Gastrocnemius medialis (tissue), 4 donors: ENCODE data around the gene ELAPOR1. TPM values are rescaled to one million over a fixed set of nuclear protein-coding genes. Genes with fewer than 3 reads are reported as not detected.

ENCODE experiments used
- ATAC-seq, 2 donors: fragments of 150-250 bp; one replicate each; pipeline ENCODE4 v1.9.1; 2016
- DNase-seq, 2 donors: peaks; one replicate each; pipeline ENCODE4 v3.0.0-alpha.2; 2019
- H3K27ac ChIP-seq, 4 donors: fragments of 200-600 bp; sonication (generic); 1 replicate in 1 of 4; 2 replicates in 3 of 4; pipeline ENCODE4 v1.5.1; 2016 to 2018; ENCODE audit warnings: mild to moderate bottlenecking in 2 of 4, moderate library complexity in 1 of 4
- H3K27me3 ChIP-seq, 3 donors: fragments of 200-600 bp; sonication (generic) in 2 of 3; 1 replicate in 1 of 3; 2 replicates in 2 of 3; pipeline versions ENCODE4 v1.5.1 to v1.6.0; 2016 to 2019; ENCODE audit warnings: mild to moderate bottlenecking in 1 of 3, moderate library complexity in 1 of 3
- H3K36me3 ChIP-seq, 2 donors: fragments of 200-600 bp; sonication (generic) in 1 of 2; one replicate each; pipeline ENCODE4 v1.5.1; 2017 to 2018
- H3K4me1 ChIP-seq, 2 donors: fragments of 200-600 bp; sonication (generic) in 1 of 2; one replicate each; pipeline ENCODE4 v1.5.1; 2016 to 2017; ENCODE audit warnings: mild to moderate bottlenecking in 2 of 2
- H3K4me3 ChIP-seq, 4 donors: fragments of 200-600 bp; sonication (generic) in 3 of 4; 1 replicate in 1 of 4; 2 replicates in 3 of 4; pipeline ENCODE4 v1.5.1; 2016 to 2019; ENCODE audit warnings: mild to moderate bottlenecking in 2 of 4
- H3K9me3 ChIP-seq, 3 donors: fragments of 200-600 bp; sonication (generic) in 2 of 3; 1 replicate in 1 of 3; 2 replicates in 2 of 3; pipeline ENCODE4 v1.5.1; 2016 to 2019
- CTCF ChIP-seq, 5 experiments: fragments of 450-650 bp in 3 of 5; fragments of 200-600 bp in 2 of 5; sonication (generic) in 2 of 5; IDR thresholded peaks in 4 of 5; conservative IDR thresholded peaks in 1 of 5; 1 replicate in 4 of 5; 2 replicates in 1 of 5; pipeline ENCODE4 v1.5.1; 2016 to 2019; ENCODE audit warnings: antibody characterized with exemption in 5 of 5, mild to moderate bottlenecking in 3 of 5, moderate library complexity in 3 of 5
- POLR2A ChIP-seq, 2 donors: fragments of 450-650 bp; IDR thresholded peaks; one replicate each; pipeline ENCODE4 v1.6.1; 2017; ENCODE audit warnings: antibody characterized with exemption in 2 of 2, mild to moderate bottlenecking in 2 of 2, moderate library complexity in 2 of 2
- in situ Hi-C, 4 donors: fragments of 200-750 bp; cut with MboI; loops; one replicate each; pipeline versions ENCODE4 v1.15.0 to v1.8.0; 2017; ENCODE audit warnings: low sequenced_read_pairs in 4 of 4
- intact Hi-C: fragments of 100-400 bp; cut with DNase I; formaldehyde crosslinking; loops from one replicate; pipeline ENCODE4 v1.15.1; 2023; ENCODE audit warnings: low total_unique reads
- total RNA-seq, 4 donors: library from RNA; depleted of rRNA; stranded (reverse); fragments of >200 nt; gene quantifications; one replicate each; pipeline versions ENCODE4 v1.1.0 to v1.2.3, GENCODE V29; 2016

ELAPOR1 gene
- total RNA-seq, 4 donors from 2014 or later = 0.17 TPM; not detected in 3

GRCh38 chr1:109111386-109112055, 2.4 kb upstream of the ELAPOR1 start:
- H3K9me3 ChIP-seq = no peaks in the 10 kb centered on the region
- TF ChIP-seq POLR2A (IDR thresholded peaks at IDR 0.05) (no peak), CTCF (IDR thresholded peaks at IDR 0.05 in 4 of 5, conservative IDR thresholded peaks at IDR 0.05 in 1 of 5) (no peak)
- H3K27me3 ChIP-seq = peaks cover 15 to 34% (median 32%) of the 10 kb centered on the region in 3 donors
- H3K4me3 ChIP-seq = no peak overlapping the region
- H3K4me1 ChIP-seq = peaks cover 12 to 20% of the 10 kb centered on the region in 2 donors
- no peaks in the 10 kb centered on the region for H3K36me3 ChIP-seq
- DNase-seq = no peak
- intact Hi-C loops = loop anchor here (5.0 kb wide), 3 partner anchors 69 to 149 kb away; partner anchors contain the start of genes CLCC1 and WDR47
- in situ Hi-C loops = loop anchor here in 1 of 4 donors (10.0 kb wide), 2 partner anchors 83 to 147 kb away; partner anchors contain the start of gene CLCC1
- no peak overlapping the region for H3K27ac ChIP-seq
- no peak for ATAC-seq

- peak; percentile 42 to 50 for ATAC-seq
- H3K27me3 ChIP-seq = peaks cover 20 to 35% (median 34%) of the 10 kb centered on the region in 3 donors
Observed at GRCh38 chr1:109112056-109112651, 1.8 kb upstream of the ELAPOR1 start.

GRCh38 chr1:109112652-109113285, 1.1 kb upstream of the ELAPOR1 start:
- in situ Hi-C loops = loop anchor here in 1 of 4 donors (10.0 kb wide), 2 partner anchors 82 to 148 kb away; partner anchors contain the start of gene CLCC1
- peak; percentile 80 to 97 (median 94) for TF ChIP-seq CTCF (IDR thresholded peaks at IDR 0.05 in 4 of 5, conservative IDR thresholded peaks at IDR 0.05 in 1 of 5)
- TF ChIP-seq POLR2A (IDR thresholded peaks at IDR 0.05) = no peak
- ATAC-seq (peak; percentile 90 to 95), DNase-seq (peak; percentile 72 to 85)
- peaks cover 22 to 35% (median 34%) of the 10 kb centered on the region in 3 donors for H3K27me3 ChIP-seq
- no peak overlapping the region for H3K27ac ChIP-seq
- H3K36me3 ChIP-seq = no peaks in the 10 kb centered on the region
- H3K4me3 ChIP-seq = peak overlapping the region; percentile 36 to 53 (median 42)
- H3K4me1 ChIP-seq = peaks cover 12 to 20% of the 10 kb centered on the region in 2 donors
- intact Hi-C loops = loop anchor here (5.0 kb wide), 3 partner anchors 70 to 150 kb away; partner anchors contain the start of genes CLCC1 and WDR47
- H3K9me3 ChIP-seq = no peaks in the 10 kb centered on the region

More at GRCh38 chr1:109112056-109112651, 1.8 kb upstream of the ELAPOR1 start:
- Histone ChIP-seq H3K4me3 (peak overlapping the region; percentile 36 to 53 (median 42)), H3K27ac (no peak overlapping the region), H3K4me1 (peaks cover 12 to 20% of the 10 kb centered on the region in 2 donors), H3K9me3 (no peaks in the 10 kb centered on the region), H3K36me3 (no peaks in the 10 kb centered on the region)
- in situ Hi-C loops = loop anchor here in 1 of 4 donors (10.0 kb wide), 2 partner anchors 83 to 147 kb away; partner anchors contain the start of gene CLCC1
- intact Hi-C loops = loop anchor here (5.0 kb wide), 3 partner anchors 70 to 150 kb away; partner anchors contain the start of genes CLCC1 and WDR47
- DNase-seq = no peak
- no peak for TF ChIP-seq POLR2A (IDR thresholded peaks at IDR 0.05)

- Histone ChIP-seq H3K36me3 (no peaks in the 10 kb centered on the region), H3K27ac (no peak overlapping the region), H3K4me1 (peaks cover 12 to 20% of the 10 kb centered on the region in 2 donors), H3K4me3 (peak overlapping the region in 2 of 4 donors; percentile 36 to 53), H3K27me3 (peaks cover 25 to 35% (median 34%) of the 10 kb centered on the region in 3 donors), H3K9me3 (no peaks in the 10 kb centered on the region)
- intact Hi-C loops = loop anchor here (5.0 kb wide), 3 partner anchors 72 to 152 kb away; partner anchors contain the start of genes CLCC1 and WDR47
- no peak for ATAC-seq
- DNase-seq = no peak
- in situ Hi-C loops = loop anchor here in 1 of 4 donors (10.0 kb wide), 2 partner anchors 80 to 150 kb away; partner anchors contain the start of gene CLCC1
- no peak for TF ChIP-seq POLR2A (IDR thresholded peaks at IDR 0.05)
- TF ChIP-seq CTCF (IDR thresholded peaks at IDR 0.05 in 4 of 5, conservative IDR thresholded peaks at IDR 0.05 in 1 of 5) = no peak
Observed at GRCh38 chr1:109114342-109114674, 393 bp downstream of the ELAPOR1 start.
